GF-D8 (cell line): ENCODE measurements around the gene P2RY14.
"Not testable (repeated sequence)": the region's sequence is repeated elsewhere in the genome, so short reads cannot be mapped to it uniquely, and the experiment has no call there.

Source experiments
- DNase-seq: peaks from one replicate; lab custom pipeline; 2025; lab: John Stamatoyannopoulos, UW

Gene P2RY14

DNA sequence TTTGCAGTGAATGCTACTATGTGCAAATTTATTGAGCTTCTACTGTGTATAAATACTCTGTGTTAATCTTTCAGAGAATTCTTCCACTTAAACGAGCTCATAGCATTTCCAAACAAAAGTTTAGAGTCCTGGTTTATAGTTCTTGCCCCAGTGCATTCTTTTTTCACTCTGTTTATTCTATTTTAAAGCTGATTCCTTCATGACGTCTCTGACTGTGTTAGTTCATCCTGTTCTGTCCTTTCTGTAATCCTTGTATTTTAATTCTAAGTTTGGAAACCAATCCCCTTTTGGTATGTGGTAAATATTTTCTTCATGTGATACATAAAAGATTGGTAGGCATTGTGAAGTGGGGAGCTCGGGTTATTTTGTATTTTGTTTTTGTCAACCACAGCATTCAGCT lies 18.7 kb downstream of the P2RY14 start:
- DNase-seq = no peak

- no peak for DNase-seq
Observed at GRCh38 chr3:151256749-151257148, 21.6 kb downstream of the P2RY14 start.

- DNase-seq = no peak
Observed at GRCh38 chr3:151248772-151249337, 29.5 kb downstream of the P2RY14 start.

DNA sequence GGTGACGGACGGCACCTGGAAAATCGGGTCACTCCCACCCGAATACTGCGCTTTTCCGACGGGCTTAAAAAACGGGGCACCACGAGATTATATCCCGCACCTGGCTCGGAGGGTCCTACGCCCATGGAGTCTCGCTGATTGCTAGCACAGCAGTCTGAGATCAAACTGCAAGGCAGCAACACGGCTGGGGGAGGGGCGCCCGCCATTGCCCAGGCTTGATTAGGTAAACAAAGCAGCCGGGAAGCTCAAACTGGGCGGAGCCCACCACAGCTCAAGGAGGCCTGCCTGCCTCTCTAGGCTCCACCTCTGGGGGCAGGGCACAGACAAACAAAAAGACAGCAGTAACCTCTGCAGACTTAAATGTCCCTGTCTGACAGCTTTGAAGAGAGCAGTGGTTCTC lies 36.3 kb downstream of the P2RY14 start:
- DNase-seq = not testable (repeated sequence)

DNA sequence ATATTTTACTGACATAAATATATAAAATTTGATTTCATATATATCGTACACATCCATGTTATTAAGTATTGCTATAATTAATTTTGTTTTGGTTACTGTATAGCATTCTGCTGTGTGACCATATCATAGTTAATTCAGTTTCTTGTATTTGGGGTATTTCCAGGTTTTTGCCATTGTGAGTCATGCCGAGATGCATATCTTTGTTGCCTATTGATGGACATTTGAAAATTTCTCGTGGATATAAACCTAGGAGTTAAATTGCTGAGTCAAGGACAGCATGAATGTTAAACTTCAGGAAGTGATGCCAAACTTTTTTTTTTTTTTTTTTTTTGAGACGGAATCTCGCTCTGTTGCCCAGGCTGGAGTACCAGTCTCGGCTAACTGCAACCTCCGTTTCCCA lies 41.6 kb downstream of the P2RY14 start:
- no peak for DNase-seq

DNA sequence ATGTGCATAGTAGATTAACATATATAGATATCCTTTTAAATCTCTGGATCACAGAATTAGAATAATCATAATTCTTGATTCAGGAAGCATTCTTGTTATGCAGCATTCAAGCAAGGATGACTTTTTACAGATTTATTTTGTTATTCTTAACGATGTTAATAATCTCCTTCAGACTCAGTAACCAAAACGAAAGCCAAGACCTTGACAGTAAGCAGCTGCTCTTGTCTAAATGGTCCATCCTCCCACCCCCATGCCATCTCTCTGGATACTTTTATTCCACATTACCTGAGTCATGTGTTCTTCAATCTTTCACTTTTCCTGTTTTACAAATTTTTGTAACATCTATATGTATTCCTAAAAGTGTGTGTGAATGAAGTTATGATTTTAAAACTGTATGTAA lies 42.0 kb downstream of the P2RY14 start:
- no peak for DNase-seq

DNA sequence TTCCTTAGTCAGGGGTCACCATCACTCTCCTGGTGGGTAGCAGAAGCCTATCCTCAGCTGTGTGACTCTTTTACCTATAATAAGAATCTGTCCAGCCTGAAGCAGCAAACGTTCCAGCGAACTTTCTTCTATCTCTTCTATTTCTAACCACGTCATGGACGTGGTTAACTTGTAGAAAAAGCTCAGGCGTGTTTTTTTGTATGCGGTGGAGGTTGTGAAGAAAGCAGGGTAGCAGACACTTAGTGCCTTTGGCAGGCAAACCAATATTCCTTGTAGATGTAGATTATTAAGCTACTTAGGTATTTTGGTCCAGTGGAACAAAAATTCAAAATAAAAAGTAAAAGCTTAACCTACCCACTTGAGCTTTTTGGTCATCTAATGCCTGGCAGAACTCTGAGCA lies 43.5 kb downstream of the P2RY14 start:
- no peak for DNase-seq

DNA sequence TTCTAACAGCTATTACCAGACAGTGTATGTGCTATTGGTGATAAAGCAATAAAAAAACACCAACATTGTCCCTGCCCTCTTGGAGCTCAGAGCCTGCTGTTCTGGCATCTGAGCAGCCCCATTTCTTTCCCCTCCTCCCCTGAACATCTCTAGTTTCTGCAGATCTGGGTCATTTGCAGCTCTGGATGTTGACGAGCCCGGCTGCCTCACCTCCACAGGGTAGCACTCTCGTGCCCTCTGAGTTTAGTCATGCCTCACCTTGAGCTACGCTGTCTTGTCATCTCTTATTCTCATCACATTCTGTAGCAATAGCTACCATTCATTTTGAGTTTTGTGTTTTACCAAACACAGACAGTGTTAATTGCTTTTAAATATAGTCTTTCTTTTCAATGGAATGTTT lies 45.4 kb downstream of the P2RY14 start:
- DNase-seq = no peak

GRCh38 chr3:151232403-151232802 lies 45.9 kb downstream of the P2RY14 start:
- not testable (repeated sequence) for DNase-seq

DNA sequence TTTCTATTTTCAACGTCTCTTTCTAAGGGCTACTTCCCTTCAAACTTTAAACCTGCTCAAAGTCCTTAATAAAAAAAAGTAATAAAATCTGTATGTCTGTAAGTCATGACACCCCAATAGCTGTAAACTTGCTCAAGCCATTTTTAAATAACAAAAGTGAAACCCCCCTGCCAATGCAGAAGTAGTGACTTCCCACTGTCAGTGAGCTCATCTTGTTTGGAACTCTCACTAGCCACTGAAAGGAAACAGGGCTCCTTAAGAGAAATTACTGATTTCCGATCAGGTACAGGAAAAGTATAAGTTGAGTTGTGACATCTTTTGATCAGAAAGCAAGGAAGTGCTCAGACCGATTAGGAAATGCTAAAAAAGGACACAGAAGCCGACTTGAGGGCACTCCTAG lies 47.7 kb downstream of the P2RY14 start:
- DNase-seq = no peak

GRCh38 chr3:151228666-151229040 lies 49.7 kb downstream of the P2RY14 start:
- DNase-seq = no peak

GRCh38 chr3:151227807-151228665 lies 50.3 kb downstream of the P2RY14 start:
- DNase-seq = no peak

DNA sequence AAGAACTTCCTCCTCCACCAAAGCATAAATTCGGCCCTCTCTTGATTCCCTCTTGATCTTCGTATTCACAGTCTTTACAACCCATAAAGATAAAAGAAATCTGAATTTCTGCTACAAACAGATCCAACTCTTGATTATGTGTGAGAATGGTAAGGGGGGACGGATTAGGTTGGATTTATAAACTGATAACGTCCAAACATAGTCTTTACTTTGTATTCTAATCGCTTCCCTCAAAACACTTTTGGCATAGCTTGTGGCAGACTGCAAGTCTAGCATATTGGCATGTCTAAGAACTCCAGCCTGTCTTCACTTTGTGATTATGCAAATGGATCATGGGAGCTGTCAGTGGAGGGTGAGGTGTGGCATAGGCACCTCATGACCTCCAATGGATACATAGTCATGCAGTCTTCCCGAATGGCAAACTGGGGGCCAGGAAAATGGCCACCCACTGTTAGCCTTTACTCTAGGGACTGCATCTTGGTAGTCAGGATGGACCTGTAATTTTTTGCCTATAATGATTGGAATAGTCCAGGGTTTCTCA lies 51.0 kb downstream of the P2RY14 start:
- no peak for DNase-seq

- no peak for DNase-seq
Observed at GRCh38 chr3:151226825-151227224, 51.5 kb downstream of the P2RY14 start.

- no peak for DNase-seq
Observed at GRCh38 chr3:151226088-151226563, 52.2 kb downstream of the P2RY14 start.

GRCh38 chr3:151225040-151225975 lies 53.0 kb downstream of the P2RY14 start:
- no peak for DNase-seq

DNA sequence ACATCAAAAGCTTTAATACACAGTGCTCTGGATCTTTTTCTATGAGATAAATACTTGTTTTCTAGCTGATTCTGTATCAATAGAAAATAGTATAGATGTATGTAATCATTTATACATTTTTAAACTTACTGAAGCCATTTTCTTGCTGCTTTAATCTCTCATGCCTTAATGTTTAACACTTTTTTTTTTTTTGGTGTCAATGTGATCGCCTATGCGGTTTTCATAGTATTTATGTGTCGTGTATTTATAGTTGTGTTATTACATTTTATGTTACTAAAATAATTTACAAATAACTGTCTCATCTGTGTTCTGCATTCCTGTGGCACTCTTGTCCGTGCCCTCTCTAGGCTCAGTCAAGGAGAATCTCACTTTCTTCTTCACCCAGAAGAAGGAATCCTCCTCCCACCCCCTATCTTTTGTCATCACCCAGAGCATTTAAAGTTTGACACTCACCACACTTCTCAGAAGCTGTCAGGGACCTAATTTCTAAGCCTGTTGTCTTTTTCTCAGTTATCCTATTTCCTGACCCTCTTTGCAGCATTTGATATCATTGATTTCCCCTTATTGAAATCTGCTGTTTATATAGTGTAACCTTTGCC lies 54.0 kb downstream of the P2RY14 start:
- DNase-seq = no peak

GRCh38 chr3:151219056-151219455 lies 59.3 kb downstream of the P2RY14 start:
- DNase-seq = no peak

DNA sequence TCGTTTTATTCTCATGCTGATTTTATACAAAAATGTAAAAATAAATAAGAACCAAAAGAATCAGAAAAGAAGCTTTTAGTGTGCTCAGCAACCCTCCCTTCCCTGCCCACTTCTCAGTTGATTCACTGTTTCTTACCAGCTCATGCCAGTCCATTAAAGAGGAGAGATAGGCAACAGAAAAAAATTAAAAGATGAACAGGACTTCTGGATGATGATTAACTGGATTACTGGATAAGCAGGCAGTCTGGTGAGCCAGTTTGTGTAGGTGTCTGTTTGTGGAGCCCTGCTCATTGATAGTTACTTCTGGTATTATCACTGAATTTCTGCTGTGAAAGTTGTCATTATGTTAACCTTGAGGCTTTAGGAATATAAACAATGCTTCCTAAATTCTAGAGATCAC lies 60.2 kb downstream of the P2RY14 start:
- no peak for DNase-seq

DNA sequence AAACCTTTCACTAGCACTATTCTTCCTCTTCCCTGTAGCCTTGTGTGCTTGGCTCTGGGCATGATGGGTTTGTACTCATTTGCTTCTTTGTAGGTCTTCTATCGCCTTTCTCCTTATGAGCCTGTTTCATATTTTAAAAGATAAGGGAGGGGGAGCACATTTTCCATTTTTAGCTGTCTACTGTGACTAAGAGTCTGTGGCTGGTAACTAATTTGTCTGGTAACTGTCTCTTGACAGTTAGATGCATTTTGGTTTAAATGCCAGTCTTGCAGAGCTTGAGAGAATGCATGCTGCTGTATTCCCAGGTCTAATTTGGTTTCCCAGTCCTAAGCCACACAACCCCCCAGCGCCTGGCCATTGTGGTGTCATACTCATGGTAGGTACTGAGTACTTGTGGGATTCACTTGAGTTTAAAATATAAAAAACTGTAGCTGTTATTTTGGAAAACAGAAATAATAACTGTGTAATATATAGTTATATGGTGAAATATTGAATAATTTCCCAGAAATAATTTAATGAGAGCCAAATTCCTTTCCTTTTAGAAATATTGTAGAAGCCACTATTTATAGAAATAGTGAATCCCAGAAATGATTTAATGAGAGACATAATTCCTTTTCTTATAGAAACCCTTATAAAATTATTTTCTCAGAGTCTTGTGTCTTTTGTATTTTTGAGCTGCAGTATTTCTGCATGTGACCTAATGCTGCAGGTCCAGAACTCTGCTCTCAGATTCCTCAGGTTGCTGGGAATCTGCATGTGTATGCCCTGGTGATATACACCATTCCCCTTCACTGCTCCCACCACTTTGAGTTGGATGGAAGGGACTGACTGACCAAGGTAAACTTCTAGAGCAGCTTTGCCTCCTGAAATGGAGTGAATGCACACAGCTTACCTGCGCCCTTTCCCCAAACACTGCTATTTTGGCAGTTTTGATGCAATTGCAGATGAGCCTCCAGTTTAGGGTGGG lies 61.4 kb downstream of the P2RY14 start:
- no peak for DNase-seq

DNA sequence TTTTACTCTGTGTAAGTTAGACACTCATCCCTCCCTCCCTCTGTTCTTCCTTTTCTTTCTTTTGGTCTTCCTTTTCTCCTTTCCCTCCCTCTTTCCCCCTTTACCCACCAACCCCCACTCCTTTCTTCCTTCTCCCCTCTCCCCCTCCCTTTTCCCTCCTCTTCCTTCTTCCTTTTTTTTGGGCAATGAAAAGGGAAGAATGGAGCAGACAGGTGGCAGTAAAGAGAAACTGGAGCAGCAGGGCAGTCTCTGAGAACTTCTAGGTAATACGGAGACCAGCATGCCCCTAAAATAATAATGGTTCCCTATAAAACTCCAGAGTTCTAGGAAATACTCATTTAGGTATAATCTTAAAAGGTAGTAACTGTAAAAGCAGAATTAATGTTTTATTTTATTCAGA lies 63.9 kb downstream of the P2RY14 start:
- DNase-seq = no peak
